Activated T-cell treated with anti-CD3 and anti-CD28 coated beads for 1 hour (primary cell): Measurements from ENCODE around the gene SDHAF1.
A peak's percentile ranks its signal among the peaks of the same experiment; 100 is the strongest.
"Not testable (repeated sequence)": the region's sequence is repeated elsewhere in the genome, so short reads cannot be mapped to it uniquely, and the experiment has no call there.

Source experiments
- DNase-seq: peaks from one replicate; pipeline ENCODE4 v3.0.0-alpha.2; 2020; ENCODE audit warnings: low read depth

Gene SDHAF1

DNA sequence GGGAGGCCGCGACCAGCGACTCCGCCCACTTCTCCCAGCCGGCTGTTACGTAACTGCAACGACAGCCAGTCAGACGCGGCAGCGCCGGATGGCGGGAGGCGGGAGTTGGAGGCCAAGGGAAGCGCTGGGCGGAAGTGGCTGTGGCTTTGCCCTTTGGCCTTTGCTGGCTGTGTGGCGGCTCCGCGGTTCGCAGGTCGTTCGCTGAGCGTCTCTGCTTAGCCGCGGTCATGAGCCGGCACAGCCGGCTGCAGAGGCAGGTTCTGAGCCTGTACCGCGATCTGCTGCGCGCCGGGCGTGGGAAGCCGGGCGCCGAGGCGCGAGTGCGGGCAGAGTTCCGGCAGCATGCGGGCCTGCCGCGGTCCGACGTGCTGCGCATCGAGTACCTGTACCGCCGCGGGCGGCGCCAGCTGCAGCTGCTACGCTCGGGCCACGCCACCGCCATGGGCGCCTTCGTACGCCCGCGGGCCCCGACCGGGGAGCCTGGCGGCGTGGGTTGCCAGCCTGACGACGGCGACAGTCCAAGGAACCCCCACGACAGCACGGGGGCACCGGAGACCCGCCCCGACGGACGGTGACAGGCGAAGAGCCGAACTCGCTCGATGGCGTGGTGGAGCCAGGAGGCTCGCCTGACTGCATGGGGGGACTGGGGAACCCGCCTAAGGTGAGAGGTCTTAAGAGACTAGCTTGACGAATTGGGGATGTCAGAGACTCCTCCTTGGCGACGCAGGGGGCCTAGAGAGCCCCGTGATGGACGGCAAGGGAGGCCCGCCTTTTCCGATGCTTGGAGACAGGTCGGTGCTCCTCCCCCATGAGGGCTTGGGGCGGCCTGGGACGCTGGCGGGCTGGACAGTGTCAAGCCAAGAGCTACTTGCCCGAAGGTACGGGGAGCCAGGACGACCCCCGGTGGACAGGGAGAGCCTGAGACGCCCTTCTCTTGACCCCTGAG is at the start of gene SDHAF1:
SDHAF1 (plus strand) TSS at position 141 of the 946 bp plus-strand sequence; CDS start at position 228, 87 bp downstream.
- DNase-seq = peak; percentile 86

GRCh38 chr19:35946203-35946602 is 48.8 kb upstream of the SDHAF1 start:
- DNase-seq = no peak

DNA sequence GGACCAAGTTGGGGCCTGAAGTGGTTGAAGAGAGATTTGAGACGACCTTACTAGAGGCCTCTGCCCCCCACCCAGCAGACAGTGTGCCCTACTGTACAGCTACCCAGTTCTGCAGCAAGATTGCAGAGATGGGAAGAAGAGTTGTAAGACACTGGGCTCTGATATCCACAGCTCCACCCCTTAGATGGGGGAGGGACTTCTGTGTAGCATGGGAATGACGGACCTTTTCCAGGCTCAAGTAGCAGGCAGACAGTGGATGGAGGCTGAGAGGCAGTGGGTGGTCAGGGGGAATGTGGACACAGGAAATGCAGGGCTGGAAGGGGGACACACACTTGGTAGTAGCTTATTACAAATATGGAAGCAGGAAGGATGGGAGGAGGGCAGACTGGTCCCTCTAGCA is 45.9 kb upstream of the SDHAF1 start:
- no peak for DNase-seq

DNA sequence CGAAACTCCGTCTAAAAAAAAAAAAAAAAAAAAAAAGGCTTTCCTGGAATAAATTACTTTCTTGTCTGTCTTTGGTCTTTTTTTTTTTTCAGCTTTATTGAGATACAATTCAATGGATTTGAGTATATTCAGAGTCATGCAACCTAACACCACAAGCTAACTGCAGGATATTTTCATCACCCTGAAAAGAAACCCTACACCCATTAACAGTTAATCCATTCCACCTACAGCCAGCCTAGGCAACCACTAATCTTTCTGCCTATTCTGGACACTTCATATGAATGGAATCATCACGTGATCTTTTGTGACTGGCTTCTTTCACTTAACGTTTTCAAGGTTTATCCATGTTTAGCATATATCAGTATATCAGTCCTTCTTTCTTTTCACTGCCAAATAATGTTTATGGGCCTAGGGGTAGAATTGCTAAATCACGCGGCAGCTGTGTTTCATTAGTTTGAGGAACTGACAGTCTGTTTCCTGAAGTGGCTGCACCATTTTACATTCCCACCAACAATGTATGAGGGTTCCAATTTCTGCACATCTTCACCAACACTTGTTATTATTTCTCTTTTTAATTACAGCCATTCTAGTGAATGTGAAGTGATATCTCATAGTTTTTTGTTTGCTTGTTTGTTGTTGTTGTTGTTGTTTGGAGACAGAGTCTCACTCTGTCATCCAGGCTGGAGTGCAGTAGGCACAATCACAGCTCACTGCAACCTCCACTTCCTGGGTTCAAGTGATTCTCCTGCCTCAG is 38.9 kb upstream of the SDHAF1 start:
- no peak for DNase-seq

GRCh38 chr19:35957411-35957810 is 37.6 kb upstream of the SDHAF1 start:
- DNase-seq = not testable (repeated sequence)

DNA sequence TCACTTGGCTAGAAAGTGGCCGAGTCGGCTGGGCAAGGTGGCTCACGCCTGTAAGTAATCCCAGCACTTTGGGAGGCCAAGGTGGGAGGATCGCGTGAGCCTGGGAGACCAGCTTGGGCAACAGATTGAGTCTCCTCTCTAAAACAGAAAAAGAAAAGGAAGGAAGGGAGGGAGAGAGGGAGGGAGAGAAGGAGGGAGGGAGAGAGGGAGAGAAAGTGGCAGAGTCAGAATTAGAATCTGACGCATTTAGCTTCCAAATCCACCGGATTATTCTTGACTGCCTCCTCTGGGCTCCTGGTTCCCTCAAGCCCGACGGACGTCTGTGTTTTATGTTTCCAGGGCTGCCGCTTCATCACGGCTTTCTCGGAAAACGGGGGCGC is 36.3 kb upstream of the SDHAF1 start:
- DNase-seq = no peak

DNA sequence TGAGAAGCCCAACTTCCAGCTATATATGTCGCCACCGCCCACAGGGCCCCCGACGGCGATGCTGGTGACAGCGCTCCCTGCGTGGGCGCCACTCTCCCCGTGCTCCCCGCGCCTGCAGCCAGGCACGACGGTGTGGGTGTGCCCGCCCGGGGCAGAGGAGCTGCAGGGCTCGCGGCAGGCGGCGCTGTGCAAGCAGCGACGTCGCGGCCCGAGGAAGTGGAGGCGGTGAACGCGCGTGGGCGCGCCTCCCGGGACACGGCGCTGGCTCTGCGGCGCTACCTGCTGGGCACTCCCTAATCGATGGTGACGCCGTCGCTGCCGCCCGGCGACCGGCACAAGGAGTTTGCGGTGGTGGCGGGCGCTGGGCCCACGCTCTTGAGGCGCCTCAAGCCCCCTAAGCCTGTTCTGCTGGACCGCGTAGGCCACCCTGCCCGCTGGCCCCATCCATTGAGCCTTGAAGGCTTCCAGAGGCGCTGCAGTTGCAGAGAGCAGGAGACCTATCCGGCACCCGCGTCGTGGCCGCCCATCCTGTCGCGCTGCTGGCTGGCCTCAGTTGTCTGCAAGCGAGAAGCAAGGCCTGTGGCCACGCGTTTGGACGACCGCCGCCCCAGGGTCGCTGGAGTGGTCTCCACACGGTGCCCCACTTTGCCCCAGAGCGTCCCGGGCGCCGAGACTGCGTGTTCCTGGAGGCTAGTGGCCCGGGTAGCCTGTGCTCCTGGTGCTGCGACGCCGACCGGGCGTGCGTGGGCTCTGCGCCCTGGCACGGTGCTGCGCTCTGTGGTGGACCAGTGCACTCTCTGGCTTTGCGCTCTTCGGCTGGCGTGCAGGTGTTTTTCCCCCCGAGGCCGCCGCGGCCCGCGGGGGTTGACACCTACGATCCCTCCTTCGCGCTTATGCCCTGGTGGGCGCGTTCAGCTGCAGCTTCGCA is 35.7 kb upstream of the SDHAF1 start:
- DNase-seq = peak; percentile 73

- DNase-seq = no peak
Measured at GRCh38 chr19:35959968-35960320, 35.0 kb upstream of the SDHAF1 start.

- no peak for DNase-seq
Measured at GRCh38 chr19:35960432-35960972, 34.5 kb upstream of the SDHAF1 start.

GRCh38 chr19:35963514-35963913 is 31.5 kb upstream of the SDHAF1 start:
- peak; percentile 23 for DNase-seq

GRCh38 chr19:35966771-35967170 is 28.2 kb upstream of the SDHAF1 start:
- DNase-seq = no peak

GRCh38 chr19:35973487-35973886 is 21.5 kb upstream of the SDHAF1 start:
- DNase-seq = no peak

DNA sequence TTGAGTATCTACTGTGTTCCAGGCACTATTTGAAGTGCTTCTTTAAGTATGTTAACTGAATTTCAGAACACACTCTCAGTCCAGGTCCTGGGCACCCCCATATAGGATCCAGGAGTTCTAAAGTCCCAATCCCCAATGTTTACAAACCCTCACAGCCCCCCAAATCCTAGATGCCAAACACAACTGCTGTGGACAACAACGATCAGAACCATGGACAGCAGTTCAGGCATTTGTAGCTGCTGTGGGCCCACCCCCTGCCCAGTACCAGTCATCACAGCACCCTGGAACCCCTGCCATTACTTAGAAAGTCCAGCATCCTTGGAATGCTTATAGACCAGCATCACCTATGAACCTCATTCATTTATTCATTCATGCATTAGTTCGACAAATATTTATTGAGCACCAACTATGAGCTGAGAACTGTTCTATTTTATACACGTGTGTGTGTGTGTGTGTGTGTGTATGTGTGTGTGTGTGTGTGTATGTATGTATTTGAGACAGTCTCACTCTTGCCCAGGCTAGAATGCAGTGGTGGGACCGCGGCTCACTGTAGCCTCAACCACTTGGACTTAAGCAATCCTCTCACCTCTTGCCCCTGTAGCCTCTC is 19.3 kb upstream of the SDHAF1 start:
- no peak for DNase-seq

DNA sequence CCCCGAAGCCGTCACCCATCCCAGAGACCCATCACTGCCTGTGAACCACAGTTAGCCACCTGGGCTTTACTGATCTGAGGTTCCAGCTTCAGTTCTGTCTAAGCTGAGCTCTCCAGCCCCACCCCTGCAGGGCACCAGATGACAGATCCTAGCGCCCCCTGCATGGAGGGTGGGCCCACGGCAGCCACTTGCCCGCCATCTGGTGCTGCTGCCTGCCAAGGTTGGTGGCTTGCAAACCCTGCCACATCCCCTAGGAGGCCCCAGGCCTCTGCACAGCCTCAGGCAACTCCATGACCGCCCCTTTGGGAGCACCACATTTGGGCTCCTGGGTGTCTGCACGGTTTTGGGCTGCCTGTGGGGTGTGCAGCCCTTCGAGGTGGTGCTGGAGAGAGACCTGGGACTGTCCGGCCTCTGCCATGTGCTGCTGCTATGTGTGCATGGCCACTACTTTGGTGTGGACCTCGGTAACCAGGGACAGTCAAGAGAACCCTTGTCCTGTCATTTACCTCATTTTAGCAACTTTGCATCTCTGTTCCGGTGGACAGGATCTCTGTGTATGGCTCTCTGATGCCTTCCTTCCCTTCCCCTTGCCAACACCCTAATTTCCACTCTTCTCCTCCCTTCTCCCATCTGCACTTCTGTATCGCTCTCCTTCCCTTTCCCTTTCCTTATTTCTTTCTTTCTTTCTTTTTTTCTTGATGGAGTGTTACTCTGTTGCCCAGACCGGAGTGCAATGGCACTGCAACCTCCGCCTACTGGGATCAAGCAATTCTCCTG is 17.4 kb upstream of the SDHAF1 start:
- DNase-seq = no peak

- no peak for DNase-seq
Measured at GRCh38 chr19:35978271-35978670, 16.7 kb upstream of the SDHAF1 start.

DNA sequence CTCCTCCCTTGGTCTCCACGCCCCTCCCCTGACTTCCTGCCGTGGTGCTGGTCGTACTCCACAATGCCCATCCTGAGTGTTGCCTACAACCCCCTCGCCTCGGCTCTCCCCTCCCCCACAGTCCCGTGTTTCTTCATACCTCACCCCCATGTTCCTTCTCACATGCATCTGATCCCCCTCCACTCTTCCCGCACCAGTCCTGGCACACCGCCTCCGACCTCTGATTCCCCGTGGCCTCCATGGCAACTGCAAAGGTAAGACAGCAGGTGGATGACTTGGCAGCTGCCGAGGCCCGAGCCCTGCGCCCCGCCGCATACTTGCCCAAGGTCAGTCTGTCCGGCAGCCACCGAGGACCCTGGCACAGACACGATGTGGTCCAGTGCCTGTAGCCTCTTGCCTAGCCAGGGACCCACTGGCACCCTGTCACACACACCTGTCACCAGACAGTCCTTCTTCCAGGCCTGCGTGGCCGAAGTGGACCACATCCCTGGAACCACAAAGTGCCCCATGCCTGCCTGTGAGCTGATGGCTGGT is 16.1 kb upstream of the SDHAF1 start:
- no peak for DNase-seq

DNA sequence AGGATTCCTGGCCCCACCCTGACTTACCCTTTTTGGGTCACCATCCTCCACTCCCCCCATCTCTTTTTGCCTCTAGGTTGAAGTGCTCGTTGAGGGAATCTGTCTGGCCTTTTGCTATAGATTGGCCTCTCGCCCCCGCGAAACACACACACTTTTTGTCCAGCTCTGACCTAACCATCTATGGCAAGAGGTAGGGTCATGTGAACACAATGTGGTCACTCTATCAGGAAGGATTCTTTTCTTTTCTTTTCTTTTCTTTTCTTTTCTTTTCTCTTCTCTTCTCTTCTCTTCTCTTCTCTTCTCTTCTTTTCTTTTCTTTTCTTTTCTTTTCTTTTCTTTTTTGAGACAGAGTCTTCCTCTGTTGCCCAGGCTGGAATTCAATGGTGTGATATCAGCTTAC is 14.0 kb upstream of the SDHAF1 start:
- DNase-seq = not testable (repeated sequence)

GRCh38 chr19:35983177-35983576 is 11.8 kb upstream of the SDHAF1 start:
- no peak for DNase-seq

DNA sequence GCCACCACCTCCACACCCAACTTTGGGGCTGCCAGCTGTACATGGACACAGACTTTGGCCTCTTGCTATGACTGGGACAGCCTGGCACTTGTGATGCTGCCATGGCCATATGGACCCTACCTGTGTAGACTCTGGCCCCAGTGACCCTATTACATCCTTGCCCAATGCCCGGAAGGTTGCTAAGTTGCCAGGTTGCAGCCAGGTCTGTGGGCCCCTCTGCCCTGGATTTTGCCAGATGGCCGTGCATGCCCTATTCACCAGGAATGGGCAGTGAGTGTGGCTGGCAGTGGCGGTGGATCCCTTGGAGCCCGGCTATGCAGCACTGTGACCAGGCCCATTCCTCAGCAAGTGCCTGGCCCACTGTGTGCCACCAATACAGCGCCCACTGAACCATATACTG is 8.9 kb upstream of the SDHAF1 start:
- DNase-seq = no peak
